ENCODE data around the gene PROSER2. TPM values are rescaled to one million over a fixed set of nuclear protein-coding genes. Genes with fewer than 3 reads are reported as not detected.
"Not testable (repeated sequence)": the region's sequence is repeated elsewhere in the genome, so short reads cannot be mapped to it uniquely, and the experiment has no call there.

PROSER2 gene
- total RNA-seq, 1 donor from 2014 or later, result 5.1 TPM

GRCh38 chr10:11835061-11835460, 11.9 kb downstream of the PROSER2 start:
- DNase-seq (ENCODE audit: low read depth in 2 of 2), result no peak

- no peak for DNase-seq (ENCODE audit: low read depth in 2 of 2)
These were observed 12.5 kb downstream of the PROSER2 start for GRCh38 chr10:11835704-11836103.

DNA sequence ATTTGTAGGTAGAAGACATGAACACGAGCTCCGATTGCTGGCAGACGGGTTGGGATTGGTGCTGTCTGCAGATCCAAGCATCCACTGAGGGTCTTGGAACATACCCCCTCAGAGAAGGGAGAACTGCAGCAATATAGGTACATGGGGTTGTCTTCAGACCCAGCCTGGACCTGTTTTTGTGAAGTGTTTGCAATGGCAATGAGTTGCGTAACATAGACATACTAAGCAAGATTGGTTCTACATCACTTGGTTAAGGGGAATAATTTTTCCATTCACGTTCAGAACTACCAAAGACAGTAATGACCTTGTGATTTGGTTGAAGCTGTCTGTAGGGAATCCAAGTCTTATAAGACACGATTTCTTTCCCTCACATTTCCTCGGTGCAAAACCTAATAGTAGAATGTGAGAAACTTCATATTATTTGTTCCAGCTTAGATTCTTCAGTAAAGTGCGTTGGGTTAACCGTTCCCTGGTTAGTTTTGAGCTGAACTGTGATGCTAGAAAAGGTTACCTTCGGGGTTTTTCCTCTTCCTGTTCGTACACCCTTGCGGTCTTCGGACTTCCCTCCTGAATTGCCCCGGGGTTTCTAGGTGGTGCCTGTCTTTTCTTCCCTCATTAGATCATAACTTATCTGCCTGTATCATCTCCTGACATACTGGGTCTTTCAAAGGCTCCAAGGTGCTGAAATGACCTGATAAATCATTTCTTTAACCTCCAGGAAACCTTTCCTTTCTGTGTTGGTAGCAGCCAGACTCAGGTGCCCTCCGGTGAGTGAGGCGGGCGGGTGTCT, 14.4 kb downstream of the PROSER2 start:
- DNase-seq (ENCODE audit: low read depth in 2 of 2), result no peak

- no peak for DNase-seq (ENCODE audit: low read depth in 2 of 2)
These were observed 15.2 kb downstream of the PROSER2 start for GRCh38 chr10:11838298-11838852.

DNA sequence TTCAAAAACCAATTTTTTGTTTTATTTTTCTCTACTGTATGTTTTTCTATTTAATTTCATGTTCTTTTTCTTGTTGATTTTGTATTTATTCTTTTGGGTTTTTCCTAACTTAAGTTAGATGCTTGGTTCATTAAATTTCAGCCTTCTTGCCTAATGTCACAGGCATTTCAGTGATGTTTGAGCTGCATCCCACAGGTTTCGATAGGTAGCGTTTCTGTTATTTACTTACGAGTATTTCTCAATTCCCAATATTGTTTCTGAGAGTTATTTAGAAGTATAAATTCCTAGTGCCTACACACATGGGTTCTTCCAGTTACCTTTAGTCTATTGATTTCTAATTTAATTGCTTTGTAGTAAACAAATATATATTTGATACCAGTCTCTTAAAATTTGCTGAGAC, 18.2 kb downstream of the PROSER2 start:
- DNase-seq (ENCODE audit: low read depth in 2 of 2), result no peak

GRCh38 chr10:11842411-11842810, 19.3 kb downstream of the PROSER2 start:
- DNase-seq (ENCODE audit: low read depth in 2 of 2), result no peak

- no peak for DNase-seq (ENCODE audit: low read depth in 2 of 2)
These were observed 22.0 kb downstream of the PROSER2 start for GRCh38 chr10:11845113-11845512.

- DNase-seq (ENCODE audit: low read depth in 2 of 2), result no peak
These were observed 23.4 kb downstream of the PROSER2 start for GRCh38 chr10:11846542-11846941.

DNA sequence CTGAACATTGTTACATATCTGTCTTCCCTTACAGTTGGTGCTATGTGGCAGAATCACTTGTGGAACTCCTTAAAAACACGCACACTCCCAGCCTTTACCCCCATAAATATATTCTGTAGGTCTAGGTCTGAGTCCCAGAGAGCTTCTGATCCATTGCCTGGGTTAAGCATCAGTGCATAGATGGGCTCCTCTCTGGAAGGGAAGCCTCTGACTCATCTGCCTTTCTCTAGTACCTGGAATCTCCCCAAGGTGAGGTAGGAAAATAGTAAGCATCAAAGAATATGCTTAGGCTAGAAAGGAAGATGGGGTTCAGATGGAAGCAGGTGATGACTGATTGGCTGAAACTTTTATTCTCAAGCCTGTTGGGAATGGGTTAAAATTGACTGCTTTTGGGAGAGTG, 26.1 kb downstream of the PROSER2 start:
- DNase-seq (ENCODE audit: low read depth in 2 of 2), result no peak

GRCh38 chr10:11849911-11850310, 26.8 kb downstream of the PROSER2 start:
- DNase-seq (ENCODE audit: low read depth in 2 of 2), result no peak

- DNase-seq (ENCODE audit: low read depth in 2 of 2), result no peak
These were observed 28.8 kb downstream of the PROSER2 start for GRCh38 chr10:11851910-11852309.

- not testable (repeated sequence) for DNase-seq (ENCODE audit: low read depth in 2 of 2)
These were observed 29.5 kb downstream of the PROSER2 start for GRCh38 chr10:11852637-11853036.

- no peak for DNase-seq (ENCODE audit: low read depth in 2 of 2)
These were observed 30.3 kb downstream of the PROSER2 start for GRCh38 chr10:11853468-11853867.

DNA sequence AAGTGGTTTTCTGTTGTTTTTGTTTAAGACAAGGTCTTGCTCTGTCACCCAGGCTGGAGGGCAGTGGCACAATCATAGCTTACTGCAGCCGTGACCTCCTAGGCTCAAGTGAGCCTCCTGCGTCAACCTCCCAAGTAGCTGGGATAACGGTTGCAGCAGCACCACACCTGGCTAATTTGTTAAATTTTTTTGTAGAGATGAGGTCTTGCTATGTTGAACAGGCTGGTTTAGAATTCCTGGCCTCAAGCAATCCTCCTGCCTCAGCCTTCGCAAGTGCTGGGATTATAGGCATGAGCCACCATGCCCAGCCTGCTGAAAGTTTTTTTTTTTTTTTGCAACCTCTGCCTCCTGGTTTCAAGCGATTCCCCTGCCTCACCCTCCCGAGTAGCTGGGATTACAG, 31.1 kb downstream of the PROSER2 start:
- no peak for DNase-seq (ENCODE audit: low read depth in 2 of 2)

DNA sequence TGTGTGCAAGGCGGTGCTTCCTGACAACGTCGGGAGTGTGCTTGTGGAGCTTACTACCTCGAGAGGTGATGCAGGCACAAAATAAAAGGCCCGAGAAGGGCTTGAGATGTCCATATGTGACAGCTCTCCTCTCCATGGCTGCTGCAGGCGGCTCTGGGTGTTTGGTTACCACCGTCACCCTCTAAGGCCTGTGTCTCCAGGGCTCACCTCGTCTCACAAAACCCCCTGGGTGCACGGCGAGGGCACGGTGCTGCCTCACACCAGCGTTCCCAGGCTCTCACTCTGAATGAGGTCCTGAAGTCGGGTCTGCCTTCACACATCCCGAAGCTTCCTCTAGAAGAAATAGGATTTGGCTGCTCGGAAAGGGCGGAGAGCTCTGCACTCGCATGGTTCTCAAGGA, 32.9 kb downstream of the PROSER2 start:
- no peak for DNase-seq (ENCODE audit: low read depth in 2 of 2)

GRCh38 chr10:11856678-11857077, 33.5 kb downstream of the PROSER2 start:
- DNase-seq (ENCODE audit: low read depth in 2 of 2), result no peak

DNA sequence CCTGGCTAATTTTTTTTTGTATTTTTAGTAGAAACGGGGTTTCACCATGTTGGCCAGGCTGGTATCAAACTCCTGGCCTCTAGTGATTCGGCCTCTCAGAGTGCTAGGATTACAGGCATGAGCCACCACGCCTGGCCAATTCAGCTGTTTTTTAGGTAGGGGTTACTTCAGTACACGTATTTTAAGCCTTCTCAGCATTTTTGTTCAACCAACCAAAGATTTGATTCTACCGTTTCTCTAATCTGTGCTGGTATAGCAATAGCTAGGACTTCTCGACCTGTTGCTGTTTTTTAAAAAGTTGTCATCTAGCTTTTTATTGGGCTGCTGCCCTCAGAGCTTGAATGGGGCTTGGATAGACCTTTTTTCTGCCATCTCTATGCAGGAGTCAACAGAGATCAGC, 34.9 kb downstream of the PROSER2 start:
- no peak for DNase-seq (ENCODE audit: low read depth in 2 of 2)

DNA sequence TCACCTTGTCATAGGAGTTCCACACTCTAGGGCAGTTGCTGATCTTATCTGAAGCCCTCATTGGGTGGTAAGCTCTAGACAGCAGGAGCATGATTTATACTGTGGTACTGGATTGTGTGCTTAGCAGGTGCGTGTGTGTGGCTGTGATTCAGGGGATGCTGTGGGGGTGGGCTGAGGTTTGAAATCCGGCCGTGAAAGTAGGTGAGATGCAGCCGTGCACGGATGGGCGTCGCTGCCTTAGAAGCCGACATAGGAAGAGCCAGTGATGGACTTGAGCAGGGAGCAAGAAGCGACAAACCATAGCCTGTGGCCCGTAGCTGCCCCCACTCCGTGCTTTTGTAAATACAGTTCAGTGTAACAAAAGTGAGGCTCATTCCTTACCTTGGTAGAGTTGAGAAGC, 38.2 kb downstream of the PROSER2 start:
- no peak for DNase-seq (ENCODE audit: low read depth in 2 of 2)

- DNase-seq (ENCODE audit: low read depth in 2 of 2), result no peak
These were observed 38.8 kb downstream of the PROSER2 start for GRCh38 chr10:11861811-11862428.

GRCh38 chr10:11863353-11864109, 40.4 kb downstream of the PROSER2 start:
- no peak for DNase-seq (ENCODE audit: low read depth in 2 of 2)

DNA sequence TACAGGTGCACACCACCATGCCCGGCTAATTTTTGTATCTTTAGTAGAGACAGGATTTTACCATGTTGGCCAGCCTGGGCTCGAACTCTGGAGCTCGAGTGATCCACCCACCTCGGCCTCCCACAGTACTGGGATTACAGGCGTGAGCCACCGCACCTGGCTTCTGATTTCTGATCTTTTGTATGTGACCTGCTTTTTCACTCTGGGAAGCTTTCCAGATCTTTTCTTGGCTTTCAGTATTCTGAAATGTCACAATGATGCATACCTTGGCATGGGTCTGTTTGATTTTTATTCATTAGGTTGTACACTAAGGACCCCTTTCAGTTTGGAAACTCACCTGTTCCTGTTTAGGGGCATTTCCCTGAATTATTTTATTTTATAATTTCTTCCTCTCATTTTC, 41.6 kb downstream of the PROSER2 start:
- DNase-seq (ENCODE audit: low read depth in 2 of 2), result no peak

GRCh38 chr10:11865561-11865960, 42.4 kb downstream of the PROSER2 start:
- DNase-seq (ENCODE audit: low read depth in 2 of 2), result no peak
